Neural cell (in vitro differentiated cells): ENCODE measurements around the gene CABLES2. TPM values are rescaled to one million over a fixed set of nuclear protein-coding genes. Genes with fewer than 3 reads are reported as not detected.

Experiments used
- H2AFZ ChIP-seq: fragments of 200-600, 300-800 bp; sonication (generic), shearing (Covaris generic); 2 replicates; pipeline ENCODE4 v1.6.0; 2014; ENCODE audit warnings: low read depth, mild to moderate bottlenecking, antibody characterized with exemption, low read length, moderate library complexity
- H3F3A ChIP-seq: fragments of 200-600 bp; shearing (Covaris generic); 2 replicates; pipeline ENCODE4 v1.6.1; 2016; ENCODE audit warnings: mild to moderate bottlenecking, moderate library complexity, mixed read lengths, antibody characterized with exemption, low read length; ENCODE audit not compliant: insufficient read depth, poor library complexity, severe bottlenecking
- H3K27ac ChIP-seq: fragments of 200-600, 300-800 bp; sonication (generic), shearing (Covaris generic); 2 replicates; pipeline ENCODE4 v1.5.1; 2014; ENCODE audit warnings: mild to moderate bottlenecking, low read length, moderate library complexity
- H3K27me3 ChIP-seq: fragments of 300-800, 200-600 bp; sonication (generic), shearing (Covaris generic); 2 replicates; pipeline ENCODE4 v1.6.0; 2014; ENCODE audit warnings: mild to moderate bottlenecking, low read depth, low read length, moderate library complexity; ENCODE audit not compliant: insufficient read depth
- H3K36me3 ChIP-seq: fragments of 300-800, 200-600 bp; sonication (generic), shearing (Covaris generic); 2 replicates; pipeline ENCODE4 v1.5.1; 2014; ENCODE audit warnings: mild to moderate bottlenecking, antibody characterized with exemption, low read length, moderate library complexity; ENCODE audit not compliant: insufficient read depth
- H3K4me2 ChIP-seq: fragments of 300-800, 200-600 bp; sonication (generic), shearing (Covaris generic); 2 replicates; pipeline ENCODE4 v1.6.0; 2014; ENCODE audit warnings: mild to moderate bottlenecking, low read length
- H3K4me3 ChIP-seq: fragments of 300-800, 200-600 bp; sonication (generic), shearing (Covaris generic); 2 replicates; pipeline ENCODE4 v1.5.1; 2014; ENCODE audit warnings: mild to moderate bottlenecking, low read length, moderate library complexity
- H3K79me2 ChIP-seq: fragments of 200-600 bp; shearing (Covaris generic); replicated peaks from 2 replicates; pipeline ENCODE4 v1.6.0; 2014; ENCODE audit warnings: mild to moderate bottlenecking, low read length, moderate library complexity; ENCODE audit not compliant: insufficient read depth
- H3K9ac ChIP-seq: fragments of 300-800, 200-600 bp; sonication (generic), shearing (Covaris generic); 2 replicates; pipeline ENCODE4 v1.6.1; 2016; ENCODE audit warnings: mild to moderate bottlenecking, low read length, mixed read lengths
- H3K9me2 ChIP-seq: fragments of 200-600 bp; shearing (Covaris generic); 2 replicates; pipeline ENCODE4 v1.6.1; 2016; ENCODE audit warnings: mild to moderate bottlenecking, low read length, mixed read lengths; ENCODE audit not compliant: insufficient read depth
- H3K9me3 ChIP-seq: fragments of 200-600, 300-800 bp; sonication (generic), shearing (Covaris generic); 2 replicates; pipeline ENCODE4 v1.6.1; 2016; ENCODE audit warnings: mild to moderate bottlenecking, mixed run types, low read length, moderate library complexity, mixed read lengths
- H4K20me1 ChIP-seq: fragments of 200-600 bp; shearing (Covaris generic); 2 replicates; pipeline ENCODE4 v1.6.1; 2016; ENCODE audit warnings: mild to moderate bottlenecking, mixed run types; ENCODE audit not compliant: insufficient read depth
- EP300 ChIP-seq: fragments of 450-650 bp; conservative IDR thresholded peaks from 2 replicates; pipeline ENCODE4 v1.6.1; 2014; ENCODE audit warnings: antibody characterized with exemption, mild to moderate bottlenecking, moderate library complexity; ENCODE audit not compliant: poor library complexity, severe bottlenecking
- EZH2 ChIP-seq: fragments of 200-600, 300-800 bp; shearing (Covaris generic), sonication (generic); IDR thresholded peaks from 2 replicates; pipeline ENCODE4 v1.6.1; 2014; ENCODE audit warnings: antibody characterized with exemption, low read length, borderline replicate concordance, mild to moderate bottlenecking; ENCODE audit not compliant: insufficient read depth, poor library complexity, severe bottlenecking
- MXI1 ChIP-seq: fragments of 450-650 bp; conservative IDR thresholded peaks from 2 replicates; pipeline ENCODE4 v1.6.1; 2014; ENCODE audit warnings: antibody characterized with exemption, mild to moderate bottlenecking; ENCODE audit not compliant: poor library complexity, severe bottlenecking
- POLR2AphosphoS5 ChIP-seq: IDR thresholded peaks from 2 replicates; pipeline ENCODE4 v1.6.1; 2012
- RAD21 ChIP-seq: fragments of 450-650 bp; conservative IDR thresholded peaks from 2 replicates; pipeline ENCODE4 v1.6.1; 2014; ENCODE audit warnings: antibody characterized with exemption, mild to moderate bottlenecking, moderate library complexity
- SMC3 ChIP-seq: fragments of 450-650 bp; conservative IDR thresholded peaks from 2 replicates; pipeline ENCODE4 v1.6.1; 2014; ENCODE audit warnings: antibody characterized with exemption, mild to moderate bottlenecking, moderate library complexity; ENCODE audit not compliant: poor library complexity
- TAF1 ChIP-seq: IDR thresholded peaks from 2 replicates; pipeline ENCODE4 v1.6.1; 2012; ENCODE audit warnings: low read depth
- polyA plus RNA-seq: library from polyadenylated mRNA; depleted of rRNA; stranded (reverse); fragments of >200 nt; gene quantifications from 2 replicates; pipeline ENCODE4 v1.2.3, GENCODE V29; 2014
- TF ChIP-seq, protein P1 (sequence below): IDR thresholded peaks from 2 replicates; pipeline ENCODE4 v1.6.1; 2012; ENCODE audit warnings: borderline replicate concordance
- TF ChIP-seq, protein P2 (sequence below): fragments of 450-650 bp; IDR thresholded peaks from 2 replicates; pipeline ENCODE4 v1.5.1; 2014; ENCODE audit warnings: antibody characterized with exemption, mild to moderate bottlenecking, moderate library complexity; ENCODE audit not compliant: poor library complexity, severe bottlenecking

Gene CABLES2
- polyA plus RNA-seq, 1 donor from 2014 or later: 8.3 TPM

DNA sequence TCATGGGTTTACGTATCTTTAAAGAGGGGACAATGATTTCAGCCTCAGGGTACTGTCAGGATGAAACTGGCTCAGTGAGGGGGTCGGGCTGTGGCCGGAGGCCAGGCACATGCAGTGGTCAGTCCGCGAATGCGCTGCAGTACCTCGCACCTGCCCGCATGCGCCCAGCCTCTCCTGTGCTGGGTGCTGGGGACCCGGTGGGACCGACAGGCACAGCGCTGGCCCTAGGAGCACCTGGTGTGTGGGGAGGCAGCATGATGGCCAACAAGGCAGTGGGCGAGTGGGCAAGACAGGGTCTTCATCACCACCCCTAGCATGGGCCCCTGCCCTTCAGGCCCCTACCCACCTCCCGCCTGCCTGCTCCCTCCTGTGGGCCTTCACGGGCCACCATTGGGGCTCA is 970 bp upstream of the CABLES2 start:
- H3K27me3 ChIP-seq: no peaks in the 10 kb centered on the region
- TF ChIP-seq MXI1 (no peak), EZH2 (no peak), RAD21 (no peak), TAF1 (no peak), POLR2AphosphoS5 (no peak), SMC3 (no peak), EP300 (no peak)
- TF ChIP-seq, protein P1, sequence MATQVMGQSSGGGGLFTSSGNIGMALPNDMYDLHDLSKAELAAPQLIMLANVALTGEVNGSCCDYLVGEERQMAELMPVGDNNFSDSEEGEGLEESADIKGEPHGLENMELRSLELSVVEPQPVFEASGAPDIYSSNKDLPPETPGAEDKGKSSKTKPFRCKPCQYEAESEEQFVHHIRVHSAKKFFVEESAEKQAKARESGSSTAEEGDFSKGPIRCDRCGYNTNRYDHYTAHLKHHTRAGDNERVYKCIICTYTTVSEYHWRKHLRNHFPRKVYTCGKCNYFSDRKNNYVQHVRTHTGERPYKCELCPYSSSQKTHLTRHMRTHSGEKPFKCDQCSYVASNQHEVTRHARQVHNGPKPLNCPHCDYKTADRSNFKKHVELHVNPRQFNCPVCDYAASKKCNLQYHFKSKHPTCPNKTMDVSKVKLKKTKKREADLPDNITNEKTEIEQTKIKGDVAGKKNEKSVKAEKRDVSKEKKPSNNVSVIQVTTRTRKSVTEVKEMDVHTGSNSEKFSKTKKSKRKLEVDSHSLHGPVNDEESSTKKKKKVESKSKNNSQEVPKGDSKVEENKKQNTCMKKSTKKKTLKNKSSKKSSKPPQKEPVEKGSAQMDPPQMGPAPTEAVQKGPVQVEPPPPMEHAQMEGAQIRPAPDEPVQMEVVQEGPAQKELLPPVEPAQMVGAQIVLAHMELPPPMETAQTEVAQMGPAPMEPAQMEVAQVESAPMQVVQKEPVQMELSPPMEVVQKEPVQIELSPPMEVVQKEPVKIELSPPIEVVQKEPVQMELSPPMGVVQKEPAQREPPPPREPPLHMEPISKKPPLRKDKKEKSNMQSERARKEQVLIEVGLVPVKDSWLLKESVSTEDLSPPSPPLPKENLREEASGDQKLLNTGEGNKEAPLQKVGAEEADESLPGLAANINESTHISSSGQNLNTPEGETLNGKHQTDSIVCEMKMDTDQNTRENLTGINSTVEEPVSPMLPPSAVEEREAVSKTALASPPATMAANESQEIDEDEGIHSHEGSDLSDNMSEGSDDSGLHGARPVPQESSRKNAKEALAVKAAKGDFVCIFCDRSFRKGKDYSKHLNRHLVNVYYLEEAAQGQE: no peak
- TF ChIP-seq, protein P2, sequence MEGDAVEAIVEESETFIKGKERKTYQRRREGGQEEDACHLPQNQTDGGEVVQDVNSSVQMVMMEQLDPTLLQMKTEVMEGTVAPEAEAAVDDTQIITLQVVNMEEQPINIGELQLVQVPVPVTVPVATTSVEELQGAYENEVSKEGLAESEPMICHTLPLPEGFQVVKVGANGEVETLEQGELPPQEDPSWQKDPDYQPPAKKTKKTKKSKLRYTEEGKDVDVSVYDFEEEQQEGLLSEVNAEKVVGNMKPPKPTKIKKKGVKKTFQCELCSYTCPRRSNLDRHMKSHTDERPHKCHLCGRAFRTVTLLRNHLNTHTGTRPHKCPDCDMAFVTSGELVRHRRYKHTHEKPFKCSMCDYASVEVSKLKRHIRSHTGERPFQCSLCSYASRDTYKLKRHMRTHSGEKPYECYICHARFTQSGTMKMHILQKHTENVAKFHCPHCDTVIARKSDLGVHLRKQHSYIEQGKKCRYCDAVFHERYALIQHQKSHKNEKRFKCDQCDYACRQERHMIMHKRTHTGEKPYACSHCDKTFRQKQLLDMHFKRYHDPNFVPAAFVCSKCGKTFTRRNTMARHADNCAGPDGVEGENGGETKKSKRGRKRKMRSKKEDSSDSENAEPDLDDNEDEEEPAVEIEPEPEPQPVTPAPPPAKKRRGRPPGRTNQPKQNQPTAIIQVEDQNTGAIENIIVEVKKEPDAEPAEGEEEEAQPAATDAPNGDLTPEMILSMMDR: no peak

DNA sequence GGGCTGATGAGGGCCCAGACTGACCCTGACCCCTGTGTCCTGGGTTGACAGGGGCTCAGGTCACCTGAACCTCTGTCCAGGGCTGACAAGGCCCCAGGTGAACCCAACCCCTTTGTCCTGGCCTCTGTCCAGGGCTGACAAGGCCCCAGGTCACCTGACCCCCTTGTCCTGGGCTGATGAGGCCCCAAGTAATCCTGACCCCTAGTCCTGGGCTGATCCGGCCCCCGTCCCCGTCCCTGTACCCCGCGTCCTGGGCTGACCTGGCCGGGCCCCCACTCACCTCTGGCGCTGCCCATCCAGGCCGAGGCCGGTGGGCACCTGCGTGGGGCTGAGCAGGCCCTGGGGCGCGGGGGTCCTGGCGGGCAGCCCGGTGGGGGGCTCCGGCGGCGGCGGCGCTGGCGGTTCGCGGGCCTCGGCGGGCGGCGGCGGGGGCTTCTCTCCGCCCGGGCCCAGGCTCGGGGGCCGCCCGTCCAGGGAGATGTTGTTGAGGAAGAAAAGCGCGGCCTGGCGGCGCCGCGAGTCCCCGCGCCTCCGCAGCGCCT is 379 bp downstream of the CABLES2 start:
- TF ChIP-seq EZH2 (no peak), RAD21 (no peak), SMC3 (no peak)
- TF ChIP-seq, protein P1: no peak
- Histone ChIP-seq H3K9me3 (no peaks in the 10 kb centered on the region), H3K4me2 (peak overlapping the region; percentile 73), H3K27me3 (no peaks in the 10 kb centered on the region), H3K9ac (peak overlapping the region; percentile 83), H3K27ac (no peak overlapping the region), H3K79me2 (peaks cover 9% of the 10 kb centered on the region), H4K20me1 (no peaks in the 10 kb centered on the region), H2AFZ (no peak overlapping the region), H3K36me3 (no peaks in the 10 kb centered on the region), H3K9me2 (no peaks in the 10 kb centered on the region), H3F3A (no peaks in the 10 kb centered on the region), H3K4me3 (peak overlapping the region; percentile 93)

More for the DNA sequence above, 970 bp upstream of the CABLES2 start:
- H3K9me2 ChIP-seq: no peaks in the 10 kb centered on the region
- H3K4me2 ChIP-seq: no peak overlapping the region
- no peaks in the 10 kb centered on the region for H3F3A ChIP-seq
- H3K79me2 ChIP-seq: peaks cover 9% of the 10 kb centered on the region
- no peaks in the 10 kb centered on the region for H3K36me3 ChIP-seq
- H3K9ac ChIP-seq: no peak overlapping the region
- H3K9me3 ChIP-seq: no peaks in the 10 kb centered on the region
- no peaks in the 10 kb centered on the region for H4K20me1 ChIP-seq
- H2AFZ ChIP-seq: no peak overlapping the region
- no peak overlapping the region for H3K27ac ChIP-seq
- H3K4me3 ChIP-seq: no peak overlapping the region
